NCI-H146 (cell line): ENCODE measurements around the gene RAB5B.
"Not testable (repeated sequence)": the region's sequence is repeated elsewhere in the genome, so short reads cannot be mapped to it uniquely, and the experiment has no call there.

Experiments used
- DNase-seq: peaks from one replicate; lab custom pipeline; 2025; lab: John Stamatoyannopoulos, UW

RAB5B gene

GRCh38 chr12:55983232-55983842 is 9.5 kb downstream of the RAB5B start:
- DNase-seq: no peak

GRCh38 chr12:55984861-55985260 is 11.0 kb downstream of the RAB5B start:
- no peak for DNase-seq

GRCh38 chr12:55985341-55985740 is 11.5 kb downstream of the RAB5B start:
- DNase-seq: no peak

GRCh38 chr12:55985976-55986375 is 12.1 kb downstream of the RAB5B start:
- DNase-seq: not testable (repeated sequence)

GRCh38 chr12:55991110-55991509 is 17.2 kb downstream of the RAB5B start:
- no peak for DNase-seq

- DNase-seq: peak; percentile 36
These were observed 19.5 kb downstream of the RAB5B start for GRCh38 chr12:55993230-55993853.

GRCh38 chr12:55995366-55995765 is 21.5 kb downstream of the RAB5B start:
- no peak for DNase-seq

- DNase-seq: peak; percentile 73
These were observed 22.4 kb downstream of the RAB5B start for GRCh38 chr12:55996201-55996714.

- peak; percentile 98 for DNase-seq
These were observed 23.0 kb downstream of the RAB5B start, which contains the start of gene SUOX for GRCh38 chr12:55996715-55997534. Gene SUOX, plus strand, starts transcription at chr12:55997276. Its CDS starts 4,946 bp downstream, at chr12:56002222.

- no peak for DNase-seq
These were observed 23.6 kb downstream of the RAB5B start for GRCh38 chr12:55997535-55997859.

- not testable (repeated sequence) for DNase-seq
These were observed 25.6 kb downstream of the RAB5B start for GRCh38 chr12:55999522-55999921.

GRCh38 chr12:55999999-56000540 is 26.2 kb downstream of the RAB5B start:
- DNase-seq: not testable (repeated sequence)

- DNase-seq: no peak
These were observed 27.7 kb downstream of the RAB5B start for GRCh38 chr12:56001487-56002100.

GRCh38 chr12:56003376-56003775 is 29.5 kb downstream of the RAB5B start:
- DNase-seq: not testable (repeated sequence)

GRCh38 chr12:56004211-56004610 is 30.3 kb downstream of the RAB5B start:
- DNase-seq: no peak

GRCh38 chr12:56007564-56008559 is 34.0 kb downstream of the RAB5B start:
- DNase-seq: peak; percentile 90

GRCh38 chr12:56010111-56010570 is 36.3 kb downstream of the RAB5B start:
- DNase-seq: no peak

- no peak for DNase-seq
These were observed 37.7 kb downstream of the RAB5B start for GRCh38 chr12:56011509-56012090.

- DNase-seq: no peak
These were observed 39.6 kb downstream of the RAB5B start for GRCh38 chr12:56013482-56013881.

- DNase-seq: no peak
These were observed 40.3 kb downstream of the RAB5B start for GRCh38 chr12:56014205-56014604.
